Urothelium cell line (cell line): ENCODE results near the gene BTAF1.

Experiments used
- DNase-seq: peaks from one replicate; pipeline ENCODE4 v3.0.0; 2011; ENCODE audit warnings: low spot score, mixed read lengths
- FAIRE-seq: peaks from 2 replicates; lab custom pipeline; 2011; peaks lifted over from hg19 to GRCh38; lab: Jason Lieb, UNC

The BTAF1 gene

DNA sequence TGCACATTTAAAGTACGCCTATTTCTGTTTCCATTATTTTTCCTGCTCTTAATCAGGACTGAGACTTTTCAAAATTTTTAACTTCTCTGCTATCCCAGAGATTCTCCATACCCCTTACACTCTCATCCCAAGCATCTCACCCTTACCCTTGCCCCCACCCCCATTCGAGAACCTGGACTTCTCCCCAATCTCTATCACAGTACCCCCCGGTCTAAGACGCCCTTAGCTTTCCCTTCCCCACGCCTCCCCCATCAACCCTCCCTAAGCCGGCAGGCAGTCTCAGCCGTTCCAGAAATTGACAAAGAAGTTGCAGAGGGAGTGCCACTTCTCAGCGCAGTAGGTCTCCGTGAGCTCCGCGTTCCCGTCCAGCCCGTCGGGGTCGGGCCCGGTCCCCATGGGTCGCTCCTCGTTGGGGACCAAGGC, 15.6 kb upstream of the BTAF1 start:
- no peak for FAIRE-seq
- no peak for DNase-seq

DNA sequence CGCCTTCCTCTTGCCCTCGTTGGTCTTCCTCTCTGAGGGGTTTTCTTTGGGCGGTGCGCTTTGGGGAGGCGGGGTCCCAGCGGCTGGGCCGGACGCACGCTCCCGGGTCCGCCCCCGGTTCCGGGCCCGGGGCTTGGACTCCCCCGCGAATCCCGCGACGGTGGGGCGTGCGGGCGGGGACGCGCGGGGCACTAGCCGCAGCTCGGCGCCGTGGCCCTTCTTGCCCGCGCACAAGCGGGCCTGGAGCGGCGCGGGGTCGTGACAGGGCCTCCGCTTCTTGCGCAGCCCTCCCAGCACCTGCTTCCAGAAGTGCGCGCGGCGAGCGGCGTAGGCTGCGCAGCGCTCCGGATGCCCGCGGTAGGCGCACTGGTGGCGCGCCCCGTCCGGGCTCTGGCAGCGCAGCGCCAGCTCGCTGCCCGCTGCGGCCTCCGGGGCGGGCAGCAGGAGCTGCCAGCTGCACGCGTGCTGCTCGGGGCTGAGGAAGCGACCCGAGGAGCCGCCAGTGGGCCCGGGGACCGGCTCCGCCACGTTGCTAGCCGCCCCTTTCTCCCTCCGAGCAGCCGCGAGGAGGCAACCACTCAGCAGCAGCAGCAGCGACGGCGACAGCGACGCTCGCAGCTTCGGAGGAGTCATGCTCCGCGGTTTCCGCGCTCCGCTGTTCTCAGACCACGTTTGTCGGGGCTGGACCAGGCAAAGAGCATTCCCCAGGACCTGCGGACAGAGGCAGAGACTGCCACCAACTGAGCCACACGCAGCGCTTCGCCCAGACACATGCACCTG, 15.0 kb upstream of the BTAF1 start:
- DNase-seq (peak; percentile 83), FAIRE-seq (peak; percentile 59)

DNA sequence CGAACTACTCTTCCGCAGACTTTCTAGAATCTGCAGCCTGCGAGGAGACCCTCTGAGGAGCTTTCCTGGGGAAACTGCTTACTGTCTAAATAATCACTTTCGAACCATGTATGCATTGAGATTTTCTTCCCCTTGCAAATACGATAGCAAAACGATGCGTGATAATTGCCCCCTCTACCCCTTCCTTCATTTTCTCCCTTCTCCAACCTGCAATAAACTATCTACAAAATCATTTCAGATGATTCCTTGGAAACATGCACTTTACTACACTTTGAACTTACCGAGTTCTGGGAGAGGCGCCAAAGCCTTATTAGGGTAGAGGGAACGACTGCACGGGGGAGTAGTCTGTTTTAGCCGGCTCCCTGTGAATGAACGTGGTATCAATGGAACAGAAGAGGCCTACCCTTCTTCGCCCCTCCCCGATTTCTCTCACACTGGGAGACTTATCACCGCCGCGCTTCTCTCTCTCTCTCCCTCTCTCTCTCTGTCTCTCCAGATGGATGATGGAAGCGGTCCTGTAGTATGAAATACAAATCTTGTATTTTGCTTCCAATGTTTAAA, 14.4 kb upstream of the BTAF1 start, which contains the start of gene FGFBP3:
TSS of gene FGFBP3 (minus strand) at position 370 of the 561 bp plus-strand sequence. CDS start 517 bp downstream, outside the sequence.
- FAIRE-seq = no peak

DNA sequence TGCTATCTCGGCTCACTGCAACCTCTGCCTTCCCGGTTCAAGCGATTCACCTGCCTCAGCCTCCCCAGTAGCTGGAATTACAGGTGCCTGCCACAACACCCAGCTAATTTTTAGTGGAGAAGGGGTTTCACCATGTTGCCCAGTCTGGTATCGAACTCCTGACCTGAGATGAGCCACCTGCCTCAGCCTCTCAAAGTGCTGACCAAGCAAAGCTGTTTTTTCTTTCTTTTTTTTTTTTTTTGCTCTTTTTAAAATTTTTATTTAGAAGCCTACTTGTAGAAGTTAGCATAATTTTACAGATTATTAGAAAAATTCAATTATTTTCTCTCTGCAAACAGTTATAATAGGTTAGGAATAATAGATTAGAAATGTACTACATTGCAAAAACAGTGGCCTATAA, 13.1 kb upstream of the BTAF1 start:
- DNase-seq = no peak
- no peak for FAIRE-seq

More for the DNA sequence above, 14.4 kb upstream of the BTAF1 start, which contains the start of gene FGFBP3:
- DNase-seq = peak; percentile 39

GRCh38 chr10:91919651-91920050, 3.9 kb upstream of the BTAF1 start:
- DNase-seq = no peak
- no peak for FAIRE-seq

- no peak for DNase-seq
- FAIRE-seq = no peak
Measured at GRCh38 chr10:91924212-91925021, 847 bp downstream of the BTAF1 start.

GRCh38 chr10:91925022-91925320, 1.4 kb downstream of the BTAF1 start:
- no peak for DNase-seq
- FAIRE-seq = no peak

DNA sequence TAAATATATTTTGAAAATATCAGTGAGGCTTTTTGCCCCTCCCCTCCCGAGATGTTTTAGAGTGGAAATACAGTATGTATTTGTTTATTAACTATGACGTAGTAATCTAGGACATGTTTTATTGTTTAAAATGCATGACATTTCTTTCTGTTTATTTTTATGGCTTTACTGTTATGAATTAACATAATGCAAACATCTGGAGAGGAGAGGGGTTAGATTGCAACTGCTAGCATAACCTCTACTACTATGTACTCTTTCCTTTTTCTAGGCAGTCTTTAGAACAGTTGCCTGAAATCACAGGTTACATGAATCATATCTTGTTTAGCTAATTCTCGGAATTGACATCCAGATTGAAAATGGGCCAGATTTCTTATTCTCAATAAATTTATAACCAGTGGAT, 7.4 kb downstream of the BTAF1 start:
- DNase-seq (no peak), FAIRE-seq (no peak)

- FAIRE-seq = no peak
- DNase-seq = no peak
Measured at GRCh38 chr10:91931526-91932190, 8.1 kb downstream of the BTAF1 start.

GRCh38 chr10:91932737-91933136, 9.2 kb downstream of the BTAF1 start:
- no peak for DNase-seq
- no peak for FAIRE-seq

DNA sequence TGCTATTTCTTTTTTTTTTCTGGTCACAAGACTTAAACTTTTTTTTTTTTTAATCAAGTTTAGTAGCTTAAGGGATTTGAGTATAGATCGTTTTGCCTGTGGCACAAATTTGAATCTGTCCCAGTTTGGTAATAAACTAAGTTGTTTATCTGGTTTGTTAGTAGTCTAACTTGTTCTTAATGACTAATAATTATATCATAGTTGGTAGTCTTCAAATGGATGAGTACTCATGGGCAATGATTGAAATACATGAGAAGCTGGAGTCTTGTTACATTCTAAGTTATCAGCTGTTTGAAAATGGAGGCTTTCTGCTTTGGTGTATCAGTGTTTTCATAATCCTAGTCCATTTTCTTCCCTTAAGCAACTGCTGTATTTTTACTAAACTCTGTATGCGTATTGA, 12.3 kb downstream of the BTAF1 start:
- DNase-seq (no peak), FAIRE-seq (no peak)

DNA sequence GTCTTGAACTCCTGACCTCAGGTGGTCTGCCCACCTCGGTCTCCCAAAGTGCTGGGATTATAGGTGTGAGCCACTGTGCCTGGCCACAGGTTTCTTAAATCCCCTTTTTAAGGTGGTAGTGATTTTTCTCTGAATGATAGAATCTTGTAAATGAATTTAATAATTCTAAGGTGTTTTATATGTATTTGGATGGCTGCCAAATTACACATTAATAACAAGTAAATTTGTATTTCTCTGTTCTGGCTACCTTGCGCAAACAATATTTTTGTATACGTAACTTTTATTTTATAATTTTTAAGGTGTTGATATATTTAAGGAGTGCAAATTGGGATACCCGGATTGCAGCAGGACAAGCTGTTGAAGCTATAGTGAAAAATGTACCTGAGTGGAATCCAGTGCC, 16.1 kb downstream of the BTAF1 start:
- DNase-seq (no peak), FAIRE-seq (no peak)

- DNase-seq (no peak), FAIRE-seq (no peak)
Measured at GRCh38 chr10:91941426-91941825, 17.9 kb downstream of the BTAF1 start.

DNA sequence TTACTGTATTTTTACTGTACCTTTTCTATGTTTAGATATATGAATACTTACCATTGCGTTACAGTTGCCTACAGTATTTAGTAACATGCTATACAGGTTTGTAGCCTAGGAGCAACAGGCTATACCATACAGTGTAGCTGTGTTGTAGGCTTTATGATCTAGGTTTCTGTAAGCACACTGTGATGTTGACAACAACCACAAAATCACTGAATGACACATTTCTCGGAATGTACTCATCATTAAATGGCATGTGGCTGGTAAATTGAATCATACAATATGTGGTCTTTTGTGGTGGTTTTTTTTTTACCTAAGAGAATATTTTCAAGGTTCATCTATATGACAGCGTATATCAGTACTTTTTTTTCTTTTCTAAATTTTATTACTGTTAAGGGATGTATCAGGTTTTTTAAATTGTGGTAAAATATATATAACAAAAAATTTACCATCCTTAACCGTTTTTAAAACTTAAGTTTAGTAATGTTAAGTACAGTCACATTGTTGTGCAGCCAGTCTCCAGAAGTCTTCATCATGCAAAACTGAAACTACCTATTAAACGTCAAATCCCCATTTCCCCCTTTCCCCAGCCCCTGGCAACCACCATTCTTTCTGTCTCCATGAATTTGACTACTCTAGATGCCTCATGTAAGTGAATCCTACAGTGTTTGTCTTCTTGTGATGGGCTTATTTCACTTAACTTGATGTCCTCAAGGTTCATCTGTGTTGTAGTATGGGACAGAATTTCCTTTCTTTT, 21.5 kb downstream of the BTAF1 start:
- FAIRE-seq (peak; percentile 23), DNase-seq (no peak)

GRCh38 chr10:91953600-91954160, 30.1 kb downstream of the BTAF1 start:
- DNase-seq = no peak
- FAIRE-seq = no peak

DNA sequence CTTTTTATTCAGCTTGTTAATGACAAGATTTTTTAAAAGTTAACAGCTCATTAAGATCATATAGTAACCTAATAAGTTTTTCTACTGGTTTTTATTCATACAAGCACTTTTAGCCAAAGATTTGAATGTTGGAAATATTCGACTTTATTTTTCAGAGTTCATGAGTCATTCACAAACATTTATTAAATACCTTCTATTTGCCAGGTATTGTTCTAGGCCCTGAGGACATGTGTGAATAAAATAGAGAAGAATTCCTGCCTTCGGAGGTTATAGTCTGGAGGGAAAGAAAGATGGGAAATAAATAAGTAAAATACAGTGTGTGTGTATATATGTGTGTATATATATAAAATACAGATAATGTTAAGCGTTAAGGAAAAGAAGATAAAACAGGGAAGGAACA, 31.5 kb downstream of the BTAF1 start:
- no peak for DNase-seq
- FAIRE-seq = no peak

- FAIRE-seq = no peak
Measured at GRCh38 chr10:91957091-91957490, 33.5 kb downstream of the BTAF1 start.

GRCh38 chr10:91969297-91969696, 45.7 kb downstream of the BTAF1 start:
- DNase-seq (no peak), FAIRE-seq (no peak)

More at GRCh38 chr10:91957091-91957490, 33.5 kb downstream of the BTAF1 start:
- DNase-seq = no peak

DNA sequence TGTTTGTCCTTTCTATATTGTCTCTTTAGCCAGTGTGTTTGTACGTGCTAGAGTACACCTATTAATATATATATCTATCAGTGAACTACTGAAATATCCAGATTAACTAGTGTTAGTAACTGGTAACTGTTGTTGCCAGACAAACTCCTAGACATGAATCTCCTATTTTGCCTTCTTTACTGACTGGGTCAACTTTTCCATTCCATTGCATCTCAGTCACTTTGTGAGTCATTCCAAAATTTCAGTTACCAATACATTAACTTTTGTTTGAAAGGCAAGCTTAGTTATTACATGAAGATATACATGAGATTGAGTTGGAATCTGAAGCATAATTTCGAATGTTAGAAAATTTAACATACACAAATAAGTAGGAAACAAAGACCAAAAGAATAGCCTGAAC, 51.4 kb downstream of the BTAF1 start:
- FAIRE-seq = no peak

GRCh38 chr10:91975438-91975837, 51.9 kb downstream of the BTAF1 start:
- FAIRE-seq (no peak), DNase-seq (no peak)

More for the DNA sequence above, 51.4 kb downstream of the BTAF1 start:
- DNase-seq = no peak
